HepG2 (cell line): ENCODE results near the gene CYP4F12. TPM values are rescaled to one million over a fixed set of nuclear protein-coding genes. Genes with fewer than 3 reads are reported as not detected.

ENCODE experiments used
- MEF2D ChIP-seq: sonication (generic); formaldehyde crosslinking; IDR thresholded peaks from 2 replicates; pipeline ENCODE4 v1.5.1; 2020; ENCODE audit warnings: mild to moderate bottlenecking, missing genetic modification reagents
- NFYC ChIP-seq: IDR thresholded peaks from 2 replicates; pipeline ENCODE4 v1.6.1; 2016; ENCODE audit warnings: missing genetic modification reagents, missing compliant biosample characterization
- NR3C1 ChIP-seq: sonication (generic); formaldehyde crosslinking; IDR thresholded peaks from 2 replicates; pipeline ENCODE4 v1.4.0; 2020; ENCODE audit warnings: missing genetic modification reagents
- POLR2A ChIP-seq, 2 experiments: IDR thresholded peaks; 2 replicates each; pipeline ENCODE4 v1.6.1; 2011; ENCODE audit warnings: low read depth in 2 of 2, low read length in 2 of 2, mild to moderate bottlenecking in 1 of 2, moderate library complexity in 1 of 2; ENCODE audit not compliant: insufficient read depth in 1 of 2
- PPARG ChIP-seq: conservative IDR thresholded peaks from 2 replicates; pipeline ENCODE4 v1.6.1; 2016; ENCODE audit warnings: missing biosample characterization, missing genetic modification reagents
- ZNF558 ChIP-seq: sonication (generic); formaldehyde crosslinking; IDR thresholded peaks from 2 replicates; pipeline ENCODE4 v1.9.0; 2022; ENCODE audit warnings: mild to moderate bottlenecking, missing genetic modification reagents, borderline replicate concordance
- ZNF776 ChIP-seq: sonication (generic); formaldehyde crosslinking; IDR thresholded peaks from 2 replicates; pipeline ENCODE4 v1.4.0; 2020; ENCODE audit warnings: mild to moderate bottlenecking, missing genetic modification reagents
- polyA plus RNA-seq, 8 experiments: library from polyadenylated mRNA; depleted of rRNA in 3 of 8; stranded (reverse) in 7 of 8; unstranded in 1 of 8; fragments of >200 nt; fragmentation: Illumina TruSeq in 4 of 8; extraction: Trizol in 4 of 8; gene quantifications; 2 replicates each; pipeline versions ENCODE4 v1.2.1 to v1.2.3, GENCODE V29; 2011 to 2016; ENCODE audit warnings: low read depth in 4 of 8, missing spikeins in 1 of 8, mixed read lengths in 1 of 8; ENCODE audit not compliant: insufficient read depth in 1 of 8
- total RNA-seq, 5 experiments: library from RNA; depleted of rRNA; stranded (reverse); fragments of >200 nt; fragmentation: Illumina TruSeq; extraction: Trizol; gene quantifications; 2 replicates each; pipeline ENCODE4 v1.2.3, GENCODE V29; 2016; ENCODE audit warnings: low read depth in 1 of 5
- TF ChIP-seq, protein P1 (sequence below): sonication (generic); formaldehyde crosslinking; IDR thresholded peaks from 2 replicates; pipeline ENCODE4 v1.4.0; 2020; ENCODE audit warnings: missing genetic modification reagents, borderline replicate concordance
- TF ChIP-seq, protein P2 (sequence below): sonication (generic); formaldehyde crosslinking; IDR thresholded peaks from 2 replicates; pipeline ENCODE4 v1.4.0; 2020; ENCODE audit warnings: low read depth, mild to moderate bottlenecking, missing genetic modification reagents

CYP4F12 gene
- total and polyA plus RNA-seq, 2 of the 13 experiments (the other 11 are each of a cell fraction or from before 2014, with no cell fraction given), result 29.9 to 30.8 TPM

DNA sequence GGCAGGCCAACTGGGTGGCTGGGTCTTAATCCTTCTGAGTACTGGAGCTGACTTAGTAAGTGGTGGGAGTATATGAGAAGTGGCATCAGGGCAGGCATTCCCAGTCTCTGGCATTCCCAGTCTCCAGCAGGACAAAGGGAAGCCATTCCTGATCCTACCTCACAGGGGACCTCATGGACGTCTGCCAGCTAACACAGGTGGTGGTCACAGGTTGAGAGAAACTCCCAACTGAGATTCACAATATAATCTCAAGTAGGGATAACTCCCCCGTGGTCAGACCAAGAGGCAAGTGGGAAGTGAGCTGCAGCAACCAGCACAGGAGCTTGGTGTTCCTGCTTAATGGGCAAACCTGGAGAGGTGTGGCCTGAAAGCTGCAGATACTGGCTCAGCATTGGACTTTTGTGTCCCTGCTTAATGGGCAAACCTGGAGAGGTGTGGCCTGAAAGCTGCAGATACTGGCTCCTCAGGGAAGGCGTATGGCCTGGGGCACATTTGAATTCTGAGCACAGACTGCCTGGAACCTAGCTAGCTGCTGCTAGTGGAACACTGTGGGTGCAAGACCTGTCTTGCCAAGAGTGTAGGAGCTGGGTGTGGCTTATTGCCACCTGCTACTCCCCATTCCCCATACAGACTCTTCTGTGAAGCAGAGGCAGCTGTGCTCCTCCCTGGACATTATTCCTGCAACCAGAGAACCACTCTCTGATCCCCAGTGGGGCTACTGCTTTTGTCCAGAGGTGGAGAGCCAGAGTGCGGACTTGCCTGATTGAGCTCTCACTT, 29.1 kb downstream of the CYP4F12 start (continued):
- TF ChIP-seq, protein P1, sequence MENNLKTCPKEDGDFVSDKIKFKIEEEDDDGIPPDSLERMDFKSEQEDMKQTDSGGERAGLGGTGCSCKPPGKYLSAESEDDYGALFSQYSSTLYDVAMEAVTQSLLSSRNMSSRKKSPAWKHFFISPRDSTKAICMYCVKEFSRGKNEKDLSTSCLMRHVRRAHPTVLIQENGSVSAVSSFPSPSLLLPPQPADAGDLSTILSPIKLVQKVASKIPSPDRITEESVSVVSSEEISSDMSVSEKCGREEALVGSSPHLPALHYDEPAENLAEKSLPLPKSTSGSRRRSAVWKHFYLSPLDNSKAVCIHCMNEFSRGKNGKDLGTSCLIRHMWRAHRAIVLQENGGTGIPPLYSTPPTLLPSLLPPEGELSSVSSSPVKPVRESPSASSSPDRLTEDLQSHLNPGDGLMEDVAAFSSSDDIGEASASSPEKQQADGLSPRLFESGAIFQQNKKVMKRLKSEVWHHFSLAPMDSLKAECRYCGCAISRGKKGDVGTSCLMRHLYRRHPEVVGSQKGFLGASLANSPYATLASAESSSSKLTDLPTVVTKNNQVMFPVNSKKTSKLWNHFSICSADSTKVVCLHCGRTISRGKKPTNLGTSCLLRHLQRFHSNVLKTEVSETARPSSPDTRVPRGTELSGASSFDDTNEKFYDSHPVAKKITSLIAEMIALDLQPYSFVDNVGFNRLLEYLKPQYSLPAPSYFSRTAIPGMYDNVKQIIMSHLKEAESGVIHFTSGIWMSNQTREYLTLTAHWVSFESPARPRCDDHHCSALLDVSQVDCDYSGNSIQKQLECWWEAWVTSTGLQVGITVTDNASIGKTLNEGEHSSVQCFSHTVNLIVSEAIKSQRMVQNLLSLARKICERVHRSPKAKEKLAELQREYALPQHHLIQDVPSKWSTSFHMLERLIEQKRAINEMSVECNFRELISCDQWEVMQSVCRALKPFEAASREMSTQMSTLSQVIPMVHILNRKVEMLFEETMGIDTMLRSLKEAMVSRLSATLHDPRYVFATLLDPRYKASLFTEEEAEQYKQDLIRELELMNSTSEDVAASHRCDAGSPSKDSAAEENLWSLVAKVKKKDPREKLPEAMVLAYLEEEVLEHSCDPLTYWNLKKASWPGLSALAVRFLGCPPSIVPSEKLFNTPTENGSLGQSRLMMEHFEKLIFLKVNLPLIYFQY (CRISPR knock-in tag), result no peak
- TF ChIP-seq PPARG (CRISPR knock-in tag) (no peak), ZNF558 (CRISPR knock-in tag) (no peak), NFYC (CRISPR knock-in tag) (no peak), NR3C1 (CRISPR knock-in tag) (no peak), ZNF776 (CRISPR knock-in tag) (no peak), POLR2A (IDR thresholded peaks at IDR 0.05; ENCODE audit: insufficient read depth in 1 of 2, low read depth in 2 of 2, low read length in 2 of 2) (peak; percentile 30 to 46; a peak in 2 of 4 replicates), MEF2D (no peak)
- TF ChIP-seq, protein P2, sequence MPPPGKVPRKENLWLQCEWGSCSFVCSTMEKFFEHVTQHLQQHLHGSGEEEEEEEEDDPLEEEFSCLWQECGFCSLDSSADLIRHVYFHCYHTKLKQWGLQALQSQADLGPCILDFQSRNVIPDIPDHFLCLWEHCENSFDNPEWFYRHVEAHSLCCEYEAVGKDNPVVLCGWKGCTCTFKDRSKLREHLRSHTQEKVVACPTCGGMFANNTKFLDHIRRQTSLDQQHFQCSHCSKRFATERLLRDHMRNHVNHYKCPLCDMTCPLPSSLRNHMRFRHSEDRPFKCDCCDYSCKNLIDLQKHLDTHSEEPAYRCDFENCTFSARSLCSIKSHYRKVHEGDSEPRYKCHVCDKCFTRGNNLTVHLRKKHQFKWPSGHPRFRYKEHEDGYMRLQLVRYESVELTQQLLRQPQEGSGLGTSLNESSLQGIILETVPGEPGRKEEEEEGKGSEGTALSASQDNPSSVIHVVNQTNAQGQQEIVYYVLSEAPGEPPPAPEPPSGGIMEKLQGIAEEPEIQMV (CRISPR knock-in tag), result no peak
